ENCODE measurements around the gene CAMK1G. TPM values are rescaled to one million over a fixed set of nuclear protein-coding genes. Genes with fewer than 3 reads are reported as not detected.

Gene CAMK1G
- total and polyA plus RNA-seq, 10 of the 15 experiments (the other 5 are each of a cell fraction or from before 2014, with no cell fraction given) = 0.18 to 0.20 TPM; not detected in 8

GRCh38 chr1:209657140-209657879 is 73.8 kb downstream of the CAMK1G start (continued):
- TF ChIP-seq RAD21 (IDR thresholded peaks at IDR 0.05; ENCODE audit: insufficient read depth, low read depth, low read length) (0 out of 2 replicates have a peak, but pooled peaks have one; percentile 10), NR2C2 (IDR thresholded peaks at IDR 0.05; ENCODE audit: borderline replicate concordance, control insufficient read depth, insufficient read length, low read depth) (no peak), CREM (IDR thresholded peaks at IDR 0.05; ENCODE audit: low read depth) (peak; percentile 56; the same call in 1 of the 2 replicates), BMI1 (IDR thresholded peaks at IDR 0.05; ENCODE audit: borderline replicate concordance) (no peak), SP1 (IDR thresholded peaks at IDR 0.05; ENCODE audit: low read depth, low read length) (no peak), JUNB (IDR thresholded peaks at IDR 0.05) (no peak), ZNF24 (IDR thresholded peaks at IDR 0.05) (no peak), BHLHE40 (IDR thresholded peaks at IDR 0.05; ENCODE audit: borderline replicate concordance in 1 of 2, low read depth in 2 of 2, low read length in 1 of 2) (peak in 1 of 2 experiments; percentile 37; a peak in 1 of 4 replicates), PAX5 (IDR thresholded peaks at IDR 0.05; ENCODE audit: borderline replicate concordance, low read depth, low read length) (0 out of 2 replicates have a peak, but pooled peaks have one; percentile 16), SPI1 (IDR thresholded peaks at IDR 0.05; ENCODE audit: borderline replicate concordance, insufficient read depth, low read depth, low read length) (no peak), ZZZ3 (IDR thresholded peaks at IDR 0.05; ENCODE audit: control insufficient read depth, insufficient read length, low read depth) (no peak), NR2C1 (IDR thresholded peaks at IDR 0.05) (peak; percentile 69), GABPA (IDR thresholded peaks at IDR 0.05; ENCODE audit: low read depth) (peak; percentile 62), RELB (IDR thresholded peaks at IDR 0.05; ENCODE audit: low read depth) (no peak), PKNOX1 (IDR thresholded peaks at IDR 0.05) (peak; percentile 29; the same call in 1 of the 2 replicates), BRCA1 (IDR thresholded peaks at IDR 0.05; ENCODE audit: low read depth, low read length) (no peak), IRF4 (IDR thresholded peaks at IDR 0.05; ENCODE audit: low read depth, low read length) (no peak), EZH2 (IDR thresholded peaks at IDR 0.05; ENCODE audit: borderline replicate concordance, control insufficient read depth, low read depth, low read length) (no peak)

All from GM12878 (cell line).